ENCODE data around the gene UNCX.

Gene UNCX

GRCh38 chr7:1241603-1242255 lies 9.1 kb downstream of the UNCX start:
- no peaks in the 10 kb centered on the region for H3K4me1 ChIP-seq
- no peaks in the 10 kb centered on the region for H3K36me3 ChIP-seq
- DNase-seq, result no peak
- no peak for TF ChIP-seq CTCF (IDR thresholded peaks at IDR 0.05; ENCODE audit: low read depth, low read length)
- H3K9me3 ChIP-seq, result no peaks in the 10 kb centered on the region
- peaks cover 100% of the 10 kb centered on the region for H3K27me3 ChIP-seq
- no peak overlapping the region for H3K4me3 ChIP-seq (ENCODE audit: low read depth, low read length)

DNA sequence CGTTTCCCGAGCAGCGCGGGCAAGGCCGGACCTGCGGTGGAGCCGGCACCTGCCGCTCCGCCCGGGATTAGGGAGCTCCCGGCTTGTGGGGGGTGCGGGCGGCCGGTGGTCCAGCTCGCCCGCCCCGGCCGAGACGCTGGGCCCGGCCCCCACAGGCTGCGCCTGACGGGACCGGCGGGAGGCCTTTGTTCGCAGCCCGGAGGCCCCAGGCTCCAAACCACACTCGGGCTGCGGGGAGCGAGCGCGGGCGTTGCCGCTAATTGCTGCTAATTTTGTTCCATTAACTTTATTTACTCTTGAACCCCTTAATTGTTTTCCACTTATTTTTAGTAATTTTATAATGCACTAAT lies 9.6 kb downstream of the UNCX start:
- Histone ChIP-seq H3K4me1 (no peaks in the 10 kb centered on the region), H3K9me3 (no peaks in the 10 kb centered on the region), H3K27me3 (peaks cover 100% of the 10 kb centered on the region), H3K36me3 (no peaks in the 10 kb centered on the region), H3K4me3 (ENCODE audit: low read depth, low read length) (no peak overlapping the region)
- no peak for TF ChIP-seq CTCF (IDR thresholded peaks at IDR 0.05; ENCODE audit: low read depth, low read length)
- no peak for DNase-seq

- Histone ChIP-seq H3K4me1 (no peaks in the 10 kb centered on the region), H3K9me3 (no peaks in the 10 kb centered on the region), H3K4me3 (ENCODE audit: low read depth, low read length) (no peak overlapping the region), H3K36me3 (no peaks in the 10 kb centered on the region), H3K27me3 (peaks cover 100% of the 10 kb centered on the region)
- TF ChIP-seq CTCF (IDR thresholded peaks at IDR 0.05; ENCODE audit: low read depth, low read length), result no peak
- no peak for DNase-seq
Observed at GRCh38 chr7:1242606-1243289, 10.1 kb downstream of the UNCX start.

DNA sequence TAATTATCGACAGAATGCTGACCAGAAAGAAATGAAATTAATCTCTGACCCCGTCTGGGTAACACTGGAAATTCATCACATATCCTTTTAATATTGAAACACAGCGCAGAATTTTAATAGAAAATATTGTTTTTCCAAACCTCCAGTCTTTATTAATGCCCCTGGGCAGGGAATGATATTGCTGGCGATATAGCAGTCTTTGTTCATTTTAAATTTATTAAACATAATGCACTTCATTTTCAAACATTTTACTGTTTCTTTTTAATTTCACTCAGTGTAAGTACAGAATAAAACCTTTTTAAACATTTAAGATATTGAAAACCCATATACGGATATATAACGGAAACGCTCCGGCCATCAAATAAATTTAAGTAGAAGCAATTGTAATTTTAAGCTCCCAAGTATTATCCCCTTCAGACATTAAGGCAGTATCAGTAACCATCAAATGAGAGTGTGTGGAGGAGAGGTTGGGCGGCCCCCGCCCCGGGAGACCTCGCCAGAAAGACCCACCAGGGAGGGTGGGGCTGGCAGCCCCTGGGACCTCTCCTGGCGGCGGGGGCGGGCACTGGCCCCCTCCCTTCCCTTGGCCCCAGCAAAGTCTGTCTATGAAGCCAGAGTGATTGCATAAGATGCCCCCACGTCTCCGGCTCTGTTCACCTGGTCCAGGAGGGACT lies 10.8 kb downstream of the UNCX start:
- peaks cover 100% of the 10 kb centered on the region for H3K27me3 ChIP-seq
- no peaks in the 10 kb centered on the region for H3K9me3 ChIP-seq
- H3K4me3 ChIP-seq (ENCODE audit: low read depth, low read length), result no peak overlapping the region
- no peak for DNase-seq
- H3K36me3 ChIP-seq, result no peaks in the 10 kb centered on the region
- TF ChIP-seq CTCF (IDR thresholded peaks at IDR 0.05; ENCODE audit: low read depth, low read length), result no peak
- no peaks in the 10 kb centered on the region for H3K4me1 ChIP-seq

- TF ChIP-seq CTCF (IDR thresholded peaks at IDR 0.05; ENCODE audit: low read depth, low read length), result no peak
- DNase-seq, result no peak
- Histone ChIP-seq H3K27me3 (peaks cover 100% of the 10 kb centered on the region), H3K4me1 (no peaks in the 10 kb centered on the region), H3K9me3 (no peaks in the 10 kb centered on the region), H3K36me3 (no peaks in the 10 kb centered on the region), H3K4me3 (ENCODE audit: low read depth, low read length) (no peak overlapping the region)
Observed at GRCh38 chr7:1243964-1244416, 11.3 kb downstream of the UNCX start.

Data from BE2C (cell line).